Astrocyte of the spinal cord (primary cell): ENCODE results near the gene NKAPL.
A peak's percentile ranks its signal among the peaks of the same experiment; 100 is the strongest.

Experiments used
- DNase-seq: peaks from one replicate; pipeline ENCODE4 v3.0.0; 2011; ENCODE audit warnings: low read depth, low spot score
- H3K4me3 ChIP-seq: 2 replicates; pipeline ENCODE4 v1.5.1; 2011; ENCODE audit warnings: low read depth, mild to moderate bottlenecking, low read length, moderate library complexity
- CTCF ChIP-seq: IDR thresholded peaks from 2 replicates; pipeline ENCODE4 v1.5.1; 2012; ENCODE audit warnings: low read depth, mild to moderate bottlenecking, low read length, inconsistent platforms
- in situ Hi-C: cut with HindIII; loops from 2 replicates; pipeline ENCODE4 v1.10.0; 2017; ENCODE audit warnings: low sequenced_read_pairs

NKAPL gene

GRCh38 chr6:28257042-28257441 lies 2.1 kb upstream of the NKAPL start:
- H3K4me3 ChIP-seq, result no peak overlapping the region
- no peak for DNase-seq
- TF ChIP-seq CTCF, result no peak
- in situ Hi-C loops, result no loop called here

GRCh38 chr6:28263922-28264321 lies 4.8 kb downstream of the NKAPL start:
- no peak for TF ChIP-seq CTCF
- DNase-seq, result no peak

GRCh38 chr6:28264834-28265401 lies 5.8 kb downstream of the NKAPL start:
- no peak overlapping the region for H3K4me3 ChIP-seq
- no peak for TF ChIP-seq CTCF
- in situ Hi-C loops, result no loop called here

More at GRCh38 chr6:28263922-28264321, 4.8 kb downstream of the NKAPL start:
- in situ Hi-C loops, result no loop called here
- H3K4me3 ChIP-seq, result no peak overlapping the region

GRCh38 chr6:28266563-28266961 lies 7.5 kb downstream of the NKAPL start:
- DNase-seq, result no peak
- H3K4me3 ChIP-seq, result peak overlapping the region; percentile 73
- no peak for TF ChIP-seq CTCF
- in situ Hi-C loops, result no loop called here

More at GRCh38 chr6:28264834-28265401, 5.8 kb downstream of the NKAPL start:
- DNase-seq, result no peak

GRCh38 chr6:28266962-28267694 lies 8.0 kb downstream of the NKAPL start, which contains the start of gene ZSCAN26:
ZSCAN26 (plus strand) TSS chr6:28267143; CDS start chr6:28271920, 4,777 bp downstream.
- DNase-seq, result peak; percentile 92
- peak within 1 kb of the TSS; percentile 73 for H3K4me3 ChIP-seq
- no peak for TF ChIP-seq CTCF
- in situ Hi-C loops, result no loop called here

- peak overlapping the region; percentile 73 for H3K4me3 ChIP-seq
- in situ Hi-C loops, result no loop called here
- TF ChIP-seq CTCF, result no peak
- DNase-seq, result no peak
Measured at GRCh38 chr6:28267695-28268059, 8.6 kb downstream of the NKAPL start.
